ENCODE data around the gene RASGRP4.

DNA sequence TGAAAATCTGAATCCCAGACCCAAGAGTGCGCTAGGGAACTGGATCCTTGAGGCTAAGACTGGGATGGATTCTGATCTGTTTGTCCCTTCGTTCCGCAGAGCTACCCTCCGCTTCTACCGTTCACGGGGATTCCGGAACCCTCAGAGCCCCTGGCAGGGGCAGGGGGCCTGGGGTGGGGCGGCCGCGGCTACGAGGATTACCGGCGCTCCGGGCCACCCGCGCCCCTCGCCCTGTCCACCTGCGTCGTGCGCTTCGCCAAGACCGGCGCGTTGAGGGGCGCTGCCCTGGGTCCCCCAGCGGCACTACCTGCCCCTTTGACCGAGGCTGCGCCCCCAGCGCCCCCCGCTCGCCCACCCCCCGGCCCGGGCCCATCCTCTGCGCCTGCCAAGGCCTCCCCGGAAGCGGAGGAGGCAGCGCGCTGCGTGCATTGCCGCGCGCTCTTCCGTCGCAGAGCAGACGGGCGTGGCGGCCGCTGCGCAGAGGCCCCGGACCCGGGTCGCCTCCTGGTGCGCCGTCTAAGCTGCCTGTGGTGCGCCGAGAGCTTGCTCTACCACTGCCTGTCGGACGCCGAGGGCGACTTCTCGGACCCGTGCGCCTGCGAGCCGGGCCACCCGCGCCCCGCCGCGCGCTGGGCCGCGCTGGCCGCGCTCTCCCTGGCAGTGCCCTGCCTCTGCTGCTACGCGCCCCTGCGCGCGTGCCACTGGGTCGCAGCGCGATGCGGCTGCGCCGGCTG lies 30.5 kb downstream of the RASGRP4 start:
- TF ChIP-seq, protein P1, sequence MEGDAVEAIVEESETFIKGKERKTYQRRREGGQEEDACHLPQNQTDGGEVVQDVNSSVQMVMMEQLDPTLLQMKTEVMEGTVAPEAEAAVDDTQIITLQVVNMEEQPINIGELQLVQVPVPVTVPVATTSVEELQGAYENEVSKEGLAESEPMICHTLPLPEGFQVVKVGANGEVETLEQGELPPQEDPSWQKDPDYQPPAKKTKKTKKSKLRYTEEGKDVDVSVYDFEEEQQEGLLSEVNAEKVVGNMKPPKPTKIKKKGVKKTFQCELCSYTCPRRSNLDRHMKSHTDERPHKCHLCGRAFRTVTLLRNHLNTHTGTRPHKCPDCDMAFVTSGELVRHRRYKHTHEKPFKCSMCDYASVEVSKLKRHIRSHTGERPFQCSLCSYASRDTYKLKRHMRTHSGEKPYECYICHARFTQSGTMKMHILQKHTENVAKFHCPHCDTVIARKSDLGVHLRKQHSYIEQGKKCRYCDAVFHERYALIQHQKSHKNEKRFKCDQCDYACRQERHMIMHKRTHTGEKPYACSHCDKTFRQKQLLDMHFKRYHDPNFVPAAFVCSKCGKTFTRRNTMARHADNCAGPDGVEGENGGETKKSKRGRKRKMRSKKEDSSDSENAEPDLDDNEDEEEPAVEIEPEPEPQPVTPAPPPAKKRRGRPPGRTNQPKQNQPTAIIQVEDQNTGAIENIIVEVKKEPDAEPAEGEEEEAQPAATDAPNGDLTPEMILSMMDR (IDR thresholded peaks at IDR 0.05) = no peak
- TF ChIP-seq POLR2AphosphoS5 (IDR thresholded peaks at IDR 0.05; ENCODE audit: low read depth, low read length) = no peak
- TF ChIP-seq, protein P2, sequence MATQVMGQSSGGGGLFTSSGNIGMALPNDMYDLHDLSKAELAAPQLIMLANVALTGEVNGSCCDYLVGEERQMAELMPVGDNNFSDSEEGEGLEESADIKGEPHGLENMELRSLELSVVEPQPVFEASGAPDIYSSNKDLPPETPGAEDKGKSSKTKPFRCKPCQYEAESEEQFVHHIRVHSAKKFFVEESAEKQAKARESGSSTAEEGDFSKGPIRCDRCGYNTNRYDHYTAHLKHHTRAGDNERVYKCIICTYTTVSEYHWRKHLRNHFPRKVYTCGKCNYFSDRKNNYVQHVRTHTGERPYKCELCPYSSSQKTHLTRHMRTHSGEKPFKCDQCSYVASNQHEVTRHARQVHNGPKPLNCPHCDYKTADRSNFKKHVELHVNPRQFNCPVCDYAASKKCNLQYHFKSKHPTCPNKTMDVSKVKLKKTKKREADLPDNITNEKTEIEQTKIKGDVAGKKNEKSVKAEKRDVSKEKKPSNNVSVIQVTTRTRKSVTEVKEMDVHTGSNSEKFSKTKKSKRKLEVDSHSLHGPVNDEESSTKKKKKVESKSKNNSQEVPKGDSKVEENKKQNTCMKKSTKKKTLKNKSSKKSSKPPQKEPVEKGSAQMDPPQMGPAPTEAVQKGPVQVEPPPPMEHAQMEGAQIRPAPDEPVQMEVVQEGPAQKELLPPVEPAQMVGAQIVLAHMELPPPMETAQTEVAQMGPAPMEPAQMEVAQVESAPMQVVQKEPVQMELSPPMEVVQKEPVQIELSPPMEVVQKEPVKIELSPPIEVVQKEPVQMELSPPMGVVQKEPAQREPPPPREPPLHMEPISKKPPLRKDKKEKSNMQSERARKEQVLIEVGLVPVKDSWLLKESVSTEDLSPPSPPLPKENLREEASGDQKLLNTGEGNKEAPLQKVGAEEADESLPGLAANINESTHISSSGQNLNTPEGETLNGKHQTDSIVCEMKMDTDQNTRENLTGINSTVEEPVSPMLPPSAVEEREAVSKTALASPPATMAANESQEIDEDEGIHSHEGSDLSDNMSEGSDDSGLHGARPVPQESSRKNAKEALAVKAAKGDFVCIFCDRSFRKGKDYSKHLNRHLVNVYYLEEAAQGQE (IDR thresholded peaks at IDR 0.05; ENCODE audit: insufficient read depth in 1 of 2, low read depth in 2 of 2, low read length in 1 of 2) = no peak
- TF ChIP-seq TCF7L2 (IDR thresholded peaks at IDR 0.05; ENCODE audit: low read depth, low read length) = no peak
- no peak for TF ChIP-seq SIN3A (IDR thresholded peaks at IDR 0.05; ENCODE audit: borderline replicate concordance, insufficient read depth, low read depth, low read length)
